ENCODE data around the gene MGAT1. TPM values are rescaled to one million over a fixed set of nuclear protein-coding genes. Genes with fewer than 3 reads are reported as not detected.

MGAT1 gene
- total RNA-seq, 1 donor from 2014 or later = 45.6 TPM

DNA sequence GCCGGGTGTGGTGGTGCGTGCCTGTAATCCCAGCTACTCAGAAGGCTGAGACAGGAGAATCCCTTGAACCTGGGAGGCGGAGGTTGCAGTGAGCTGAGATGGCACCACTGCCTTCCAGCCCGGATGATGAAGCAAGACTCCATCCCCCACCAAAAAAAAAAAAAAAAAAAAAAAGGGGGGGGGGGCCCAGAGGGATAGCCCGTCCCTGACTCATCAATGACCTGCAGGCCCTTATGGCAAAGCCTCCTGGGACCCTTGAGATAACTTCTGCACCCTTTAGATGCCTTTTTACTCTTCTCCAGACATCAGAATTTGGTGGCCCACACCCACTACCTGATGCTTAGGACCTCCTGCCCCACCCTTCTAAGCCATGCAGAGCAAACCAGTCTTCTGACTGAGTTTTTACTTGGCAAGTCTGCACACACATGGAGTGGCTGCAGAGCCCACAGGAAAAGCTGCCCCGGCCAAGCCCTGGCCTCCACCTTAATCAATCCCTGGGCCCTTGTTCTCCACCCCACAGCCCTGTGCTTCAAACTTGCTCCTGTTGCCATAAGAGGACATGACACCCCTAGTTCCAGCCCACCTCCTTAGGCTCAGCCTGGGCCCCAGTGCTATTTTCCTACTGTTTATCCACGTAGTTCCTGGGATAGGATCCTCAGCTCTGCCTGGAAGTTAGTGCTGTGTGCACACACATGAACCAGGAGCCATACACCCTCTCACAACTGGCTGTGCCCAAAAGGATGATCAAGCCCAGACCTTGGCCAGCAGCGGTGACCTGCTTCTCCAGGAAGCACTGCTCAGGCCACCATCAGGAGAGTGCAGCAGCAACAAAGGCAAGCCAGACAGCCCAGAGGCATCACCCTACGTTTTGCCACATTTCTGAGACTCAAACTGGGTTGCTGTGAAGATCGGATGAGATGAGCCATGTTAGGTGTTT is 5.1 kb downstream of the MGAT1 start:
- peaks cover 3% of the 10 kb centered on the region for H3K9me3 Mint-ChIP-seq (ENCODE audit: unreplicated experiment)
- no peaks in the 10 kb centered on the region for H3K36me3 Mint-ChIP-seq (ENCODE audit: unreplicated experiment)
- no peak overlapping the region for H3K27ac Mint-ChIP-seq (ENCODE audit: unreplicated experiment)
- peaks cover 17% of the 10 kb centered on the region for H3K4me1 Mint-ChIP-seq (ENCODE audit: low read depth, unreplicated experiment)
- DNase-seq = no peak
- TF ChIP-seq, protein P1, sequence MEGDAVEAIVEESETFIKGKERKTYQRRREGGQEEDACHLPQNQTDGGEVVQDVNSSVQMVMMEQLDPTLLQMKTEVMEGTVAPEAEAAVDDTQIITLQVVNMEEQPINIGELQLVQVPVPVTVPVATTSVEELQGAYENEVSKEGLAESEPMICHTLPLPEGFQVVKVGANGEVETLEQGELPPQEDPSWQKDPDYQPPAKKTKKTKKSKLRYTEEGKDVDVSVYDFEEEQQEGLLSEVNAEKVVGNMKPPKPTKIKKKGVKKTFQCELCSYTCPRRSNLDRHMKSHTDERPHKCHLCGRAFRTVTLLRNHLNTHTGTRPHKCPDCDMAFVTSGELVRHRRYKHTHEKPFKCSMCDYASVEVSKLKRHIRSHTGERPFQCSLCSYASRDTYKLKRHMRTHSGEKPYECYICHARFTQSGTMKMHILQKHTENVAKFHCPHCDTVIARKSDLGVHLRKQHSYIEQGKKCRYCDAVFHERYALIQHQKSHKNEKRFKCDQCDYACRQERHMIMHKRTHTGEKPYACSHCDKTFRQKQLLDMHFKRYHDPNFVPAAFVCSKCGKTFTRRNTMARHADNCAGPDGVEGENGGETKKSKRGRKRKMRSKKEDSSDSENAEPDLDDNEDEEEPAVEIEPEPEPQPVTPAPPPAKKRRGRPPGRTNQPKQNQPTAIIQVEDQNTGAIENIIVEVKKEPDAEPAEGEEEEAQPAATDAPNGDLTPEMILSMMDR (IDR thresholded peaks at IDR 0.05; ENCODE audit: partially characterized antibody, unreplicated experiment) = no peak
- no peak overlapping the region for H3K4me3 Mint-ChIP-seq (ENCODE audit: unreplicated experiment)
- peaks cover 2% of the 10 kb centered on the region for H3K27me3 Mint-ChIP-seq (ENCODE audit: unreplicated experiment)

GRCh38 chr5:180795771-180796313 is 6.8 kb downstream of the MGAT1 start:
- H3K4me1 Mint-ChIP-seq (ENCODE audit: low read depth, unreplicated experiment) = peaks cover 12% of the 10 kb centered on the region
- H3K9me3 Mint-ChIP-seq (ENCODE audit: unreplicated experiment) = peaks cover 6% of the 10 kb centered on the region
- H3K27ac Mint-ChIP-seq (ENCODE audit: unreplicated experiment) = no peak overlapping the region
- DNase-seq = no peak
- H3K36me3 Mint-ChIP-seq (ENCODE audit: unreplicated experiment) = no peaks in the 10 kb centered on the region
- TF ChIP-seq, protein P1 (IDR thresholded peaks at IDR 0.05; ENCODE audit: partially characterized antibody, unreplicated experiment) = no peak
- H3K27me3 Mint-ChIP-seq (ENCODE audit: unreplicated experiment) = no peaks in the 10 kb centered on the region
- H3K4me3 Mint-ChIP-seq (ENCODE audit: unreplicated experiment) = no peak overlapping the region

DNA sequence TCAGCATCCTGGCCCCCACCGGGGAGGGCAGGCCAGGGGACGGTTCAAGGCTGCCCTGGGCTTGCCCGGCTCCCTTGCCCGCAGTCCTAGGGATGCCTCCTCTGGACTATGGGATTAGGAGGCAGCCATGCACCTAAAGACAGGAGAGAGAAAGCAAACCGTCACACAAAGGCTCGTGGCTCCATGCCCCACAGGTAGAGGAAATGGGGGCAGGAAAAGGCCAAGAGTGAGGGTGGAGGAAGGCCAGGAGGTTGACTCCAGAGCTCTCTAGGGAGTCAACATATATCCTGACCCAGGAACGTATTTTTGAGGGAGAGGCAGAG is 9.7 kb downstream of the MGAT1 start:
- TF ChIP-seq, protein P1 (IDR thresholded peaks at IDR 0.05; ENCODE audit: partially characterized antibody, unreplicated experiment) = no peak
- no peaks in the 10 kb centered on the region for H3K27me3 Mint-ChIP-seq (ENCODE audit: unreplicated experiment)
- no peak for DNase-seq
- H3K4me1 Mint-ChIP-seq (ENCODE audit: low read depth, unreplicated experiment) = peaks cover 16% of the 10 kb centered on the region
- H3K9me3 Mint-ChIP-seq (ENCODE audit: unreplicated experiment) = peaks cover 5% of the 10 kb centered on the region
- H3K27ac Mint-ChIP-seq (ENCODE audit: unreplicated experiment) = no peak overlapping the region
- H3K36me3 Mint-ChIP-seq (ENCODE audit: unreplicated experiment) = no peaks in the 10 kb centered on the region
- H3K4me3 Mint-ChIP-seq (ENCODE audit: unreplicated experiment) = no peak overlapping the region

GRCh38 chr5:180792287-180792964 is 10.2 kb downstream of the MGAT1 start:
- TF ChIP-seq, protein P1 (IDR thresholded peaks at IDR 0.05; ENCODE audit: partially characterized antibody, unreplicated experiment) = no peak
- Mint-ChIP-seq H3K36me3 (ENCODE audit: unreplicated experiment) (no peaks in the 10 kb centered on the region), H3K9me3 (ENCODE audit: unreplicated experiment) (peaks cover 6% of the 10 kb centered on the region), H3K27ac (ENCODE audit: unreplicated experiment) (no peak overlapping the region), H3K4me3 (ENCODE audit: unreplicated experiment) (no peak overlapping the region), H3K4me1 (ENCODE audit: low read depth, unreplicated experiment) (peaks cover 20% of the 10 kb centered on the region), H3K27me3 (ENCODE audit: unreplicated experiment) (no peaks in the 10 kb centered on the region)
- no peak for DNase-seq
